ENCODE data around the gene TNXB. TPM values are rescaled to one million over a fixed set of nuclear protein-coding genes. Genes with fewer than 3 reads are reported as not detected.

Gene TNXB
- total and polyA plus RNA-seq, 9 of the 15 experiments (the other 6 are each of a cell fraction or from before 2014, with no cell fraction given) = 0.14 to 28.1 (median 12.4) TPM

- TF ChIP-seq EWSR1 (IDR thresholded peaks at IDR 0.05; ENCODE audit: borderline replicate concordance, low read depth, partially characterized antibody) (no peak), MXI1 (IDR thresholded peaks at IDR 0.05; ENCODE audit: low read depth, low read length) (no peak), ZNF212 (CRISPR knock-in tag; IDR thresholded peaks at IDR 0.05) (no peak), ELK1 (CRISPR knock-in tag; IDR thresholded peaks at IDR 0.05) (no peak), THRAP3 (IDR thresholded peaks at IDR 0.05; ENCODE audit: borderline replicate concordance) (no peak), RBM22 (IDR thresholded peaks at IDR 0.05; ENCODE audit: low read depth, low read length, poor library complexity, severe bottlenecking) (no peak), EP400 (IDR thresholded peaks at IDR 0.05) (no peak), CCAR2 (IDR thresholded peaks at IDR 0.05; ENCODE audit: low read depth, low read length) (no peak), PTBP1 (IDR thresholded peaks at IDR 0.05; ENCODE audit: low read depth, low read length) (no peak), ZNF740 (CRISPR knock-in tag; IDR thresholded peaks at IDR 0.05) (no peak), ZNF740 (tag; IDR thresholded peaks at IDR 0.05) (0 out of 4 replicates have a peak, but pooled peaks of 1 of the 2 experiments have one; percentile 22), NEUROD1 (IDR thresholded peaks at IDR 0.05; ENCODE audit: borderline replicate concordance, low read depth, low read length, partially characterized antibody) (no peak), RFX1 (IDR thresholded peaks at IDR 0.05) (no peak), PHF8 (IDR thresholded peaks at IDR 0.05; ENCODE audit: borderline replicate concordance, low read length) (peak; percentile 12; the same call in 1 of the 2 replicates), GMEB1 (CRISPR knock-in tag; IDR thresholded peaks at IDR 0.05) (no peak), TOE1 (IDR thresholded peaks at IDR 0.05; ENCODE audit: borderline replicate concordance) (peak; percentile 44; the same call in 1 of the 2 replicates), TOE1 (CRISPR knock-in tag; IDR thresholded peaks at IDR 0.05; ENCODE audit: borderline replicate concordance, low read depth) (no peak), NCOR1 (IDR thresholded peaks at IDR 0.05) (no peak), RAD21 (CRISPR knock-in tag; conservative IDR thresholded peaks at IDR 0.05 in 1 of 2, IDR thresholded peaks at IDR 0.05 in 1 of 2) (peak; percentile 53 to 77), THRA (IDR thresholded peaks at IDR 0.05) (no peak), TGIF2 (CRISPR knock-in tag; IDR thresholded peaks at IDR 0.05) (no peak), ARNT (IDR thresholded peaks at IDR 0.05) (no peak), BRD4 (IDR thresholded peaks at IDR 0.05) (0 out of 2 replicates have a peak, but pooled peaks have one; percentile 25)
Observed at GRCh38 chr6:32047855-32048766, 61.0 kb downstream of the TNXB start (continued).

Data from K562 (cell line).